ENCODE results near the gene TSHZ3. TPM values are rescaled to one million over a fixed set of nuclear protein-coding genes. Genes with fewer than 3 reads are reported as not detected.

TSHZ3 gene
- polyA plus RNA-seq, 5 donors: 31.2 to 43.1 (median 35.2) TPM

GRCh38 chr19:31235806-31236205, 113.4 kb downstream of the TSHZ3 start:
- no peak for DNase-seq

GRCh38 chr19:31233295-31233800, 115.9 kb downstream of the TSHZ3 start:
- DNase-seq: no peak

- DNase-seq: no peak
Observed at GRCh38 chr19:31232871-31233270, 116.4 kb downstream of the TSHZ3 start.

- no peak for DNase-seq
Observed at GRCh38 chr19:31232180-31232579, 117.1 kb downstream of the TSHZ3 start.

- DNase-seq: no peak
Observed at GRCh38 chr19:31231237-31231636, 118.0 kb downstream of the TSHZ3 start.

GRCh38 chr19:31226151-31226935, 122.9 kb downstream of the TSHZ3 start:
- no peak for DNase-seq

Measured in right lung (tissue), 5 donors.